22Rv1 (cell line): ENCODE data around the gene RELB.
A peak's percentile ranks its signal among the peaks of the same experiment; 100 is the strongest.

Experiments used
- H3K27ac ChIP-seq: fragments of 450-650 bp; 2 replicates; pipeline ENCODE4 v1.5.1; 2017
- ZFX ChIP-seq: fragments of 450-650 bp; IDR thresholded peaks from 2 replicates; pipeline ENCODE4 v1.6.1; 2017; ENCODE audit warnings: antibody characterized with exemption, borderline replicate concordance
- TF ChIP-seq, protein P1 (sequence below): fragments of 450-650 bp; IDR thresholded peaks from 2 replicates; pipeline ENCODE4 v1.5.1; 2017; ENCODE audit warnings: mild to moderate bottlenecking

The RELB gene

GRCh38 chr19:45050036-45050435 lies 48.8 kb downstream of the RELB start:
- H3K27ac ChIP-seq = no peak overlapping the region
- TF ChIP-seq ZFX = no peak
- TF ChIP-seq, protein P1, sequence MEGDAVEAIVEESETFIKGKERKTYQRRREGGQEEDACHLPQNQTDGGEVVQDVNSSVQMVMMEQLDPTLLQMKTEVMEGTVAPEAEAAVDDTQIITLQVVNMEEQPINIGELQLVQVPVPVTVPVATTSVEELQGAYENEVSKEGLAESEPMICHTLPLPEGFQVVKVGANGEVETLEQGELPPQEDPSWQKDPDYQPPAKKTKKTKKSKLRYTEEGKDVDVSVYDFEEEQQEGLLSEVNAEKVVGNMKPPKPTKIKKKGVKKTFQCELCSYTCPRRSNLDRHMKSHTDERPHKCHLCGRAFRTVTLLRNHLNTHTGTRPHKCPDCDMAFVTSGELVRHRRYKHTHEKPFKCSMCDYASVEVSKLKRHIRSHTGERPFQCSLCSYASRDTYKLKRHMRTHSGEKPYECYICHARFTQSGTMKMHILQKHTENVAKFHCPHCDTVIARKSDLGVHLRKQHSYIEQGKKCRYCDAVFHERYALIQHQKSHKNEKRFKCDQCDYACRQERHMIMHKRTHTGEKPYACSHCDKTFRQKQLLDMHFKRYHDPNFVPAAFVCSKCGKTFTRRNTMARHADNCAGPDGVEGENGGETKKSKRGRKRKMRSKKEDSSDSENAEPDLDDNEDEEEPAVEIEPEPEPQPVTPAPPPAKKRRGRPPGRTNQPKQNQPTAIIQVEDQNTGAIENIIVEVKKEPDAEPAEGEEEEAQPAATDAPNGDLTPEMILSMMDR = no peak

DNA sequence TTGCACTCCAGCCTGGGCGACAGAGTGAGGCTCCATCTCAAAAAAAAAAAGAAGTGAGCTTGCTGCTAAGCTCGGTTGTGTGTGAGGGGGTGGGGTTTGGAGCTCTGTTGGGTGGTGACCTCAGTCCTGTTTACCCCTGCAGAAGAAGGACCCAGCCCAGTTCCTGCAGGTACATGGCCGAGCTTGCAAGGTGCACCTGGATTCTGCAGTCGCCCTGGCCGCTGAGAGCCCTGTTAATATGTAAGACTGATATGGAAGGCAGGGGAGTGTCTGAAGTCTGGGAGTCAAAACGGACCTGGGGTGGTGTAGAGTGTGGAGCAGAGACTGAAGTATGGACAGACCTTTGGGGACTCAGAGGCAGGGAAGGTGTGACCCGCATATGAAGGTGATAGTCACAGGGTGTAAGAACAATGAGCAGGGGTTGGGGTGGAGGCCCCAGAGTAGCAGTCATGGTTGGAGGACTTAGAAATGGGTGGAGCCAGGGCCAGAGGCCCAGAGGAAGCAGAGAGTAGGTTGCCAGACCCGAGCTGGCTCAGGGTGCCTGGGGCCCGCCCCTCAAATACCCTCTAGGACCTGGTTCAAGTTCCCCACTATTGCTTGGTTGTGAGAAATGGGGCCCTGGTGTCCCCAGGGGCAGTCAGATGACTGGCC lies 50.8 kb downstream of the RELB start:
- no peak overlapping the region for H3K27ac ChIP-seq
- TF ChIP-seq ZFX = no peak
- TF ChIP-seq, protein P1 = no peak

DNA sequence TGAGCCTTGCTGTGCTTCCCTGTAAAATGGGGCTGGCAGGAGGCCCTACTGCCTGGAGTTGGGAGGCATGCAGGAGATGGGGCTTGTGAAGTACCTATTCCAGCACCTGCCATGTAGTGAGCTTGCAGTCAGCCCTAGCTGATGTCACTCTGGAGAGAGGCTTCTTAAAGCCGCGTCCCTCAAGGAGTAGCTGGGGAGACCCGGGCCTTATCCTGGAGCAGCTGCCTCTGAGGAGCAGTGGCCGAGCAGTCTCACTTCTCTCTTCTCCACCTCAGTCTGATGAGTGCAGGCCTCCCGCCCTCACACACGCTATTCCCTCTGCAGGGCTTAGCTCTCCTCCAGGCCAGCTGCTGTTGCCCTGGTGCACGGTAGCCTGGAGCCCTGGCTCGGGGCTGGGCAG lies 55.6 kb downstream of the RELB start:
- no peak overlapping the region for H3K27ac ChIP-seq
- TF ChIP-seq, protein P1 = no peak
- TF ChIP-seq ZFX = no peak

- TF ChIP-seq ZFX = no peak
- no peak overlapping the region for H3K27ac ChIP-seq
Measured at GRCh38 chr19:45057444-45057843, 56.2 kb downstream of the RELB start.

DNA sequence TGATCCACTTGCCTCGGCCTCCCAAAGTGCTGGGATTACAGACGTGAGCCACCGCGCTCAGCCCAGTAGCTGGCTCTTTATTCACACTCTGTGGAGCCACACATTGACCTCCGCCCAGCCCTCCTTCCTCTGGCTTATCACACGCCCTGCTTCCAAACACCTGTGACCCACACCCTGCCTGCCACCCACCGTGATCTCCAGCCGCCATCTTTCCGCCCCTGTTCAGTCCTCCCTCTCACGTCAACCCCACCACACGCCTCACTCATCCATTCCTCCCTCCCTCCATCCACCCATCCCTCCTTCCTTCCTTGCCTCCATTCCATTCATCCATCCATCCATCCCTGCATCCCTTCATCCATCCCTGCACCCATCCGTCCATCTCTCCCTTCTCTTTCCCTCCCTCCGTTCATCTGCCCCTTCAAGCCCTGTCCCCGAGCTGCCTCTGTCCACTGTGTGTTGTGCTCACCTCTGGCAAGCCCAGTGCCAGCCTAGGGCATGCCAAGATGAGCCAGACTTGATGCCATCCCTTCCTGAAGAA lies 57.4 kb downstream of the RELB start:
- no peak for TF ChIP-seq ZFX
- TF ChIP-seq, protein P1 = no peak
- no peak overlapping the region for H3K27ac ChIP-seq

DNA sequence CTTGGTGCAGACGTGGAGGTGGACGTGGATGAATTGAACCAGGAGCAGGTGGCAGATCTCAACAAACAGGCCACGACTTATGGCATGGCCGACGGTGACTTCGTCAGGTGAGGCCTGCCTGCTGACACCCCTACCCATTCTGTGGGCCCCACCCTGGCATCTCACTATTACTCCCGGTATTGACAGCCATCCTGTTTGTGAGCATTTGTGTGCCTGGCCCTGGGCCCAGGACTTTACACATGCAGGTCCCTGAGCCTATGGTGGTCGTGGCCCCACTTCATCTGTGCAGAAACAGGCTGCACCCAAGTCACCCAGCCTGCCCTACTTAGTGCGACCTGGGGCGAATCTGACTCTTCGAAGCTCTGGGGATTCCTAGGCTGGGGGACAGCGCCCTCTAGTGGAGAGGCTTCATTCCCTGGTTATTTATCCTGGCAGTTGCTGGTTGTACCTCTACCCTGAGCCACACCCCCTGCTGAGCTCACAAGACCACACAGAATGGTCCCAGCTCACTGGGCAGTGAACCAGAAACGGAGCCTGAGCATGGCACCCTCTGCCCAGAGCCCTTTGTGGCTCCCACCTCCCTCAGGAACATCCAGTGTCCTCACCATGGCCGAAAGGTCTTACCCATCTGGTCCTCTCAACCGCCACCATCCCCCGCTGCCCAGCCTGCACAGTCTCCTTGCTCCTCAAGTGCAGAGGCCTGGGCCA lies 58.1 kb downstream of the RELB start:
- no peak for TF ChIP-seq ZFX
- TF ChIP-seq, protein P1 = peak; percentile 92
- no peak overlapping the region for H3K27ac ChIP-seq

DNA sequence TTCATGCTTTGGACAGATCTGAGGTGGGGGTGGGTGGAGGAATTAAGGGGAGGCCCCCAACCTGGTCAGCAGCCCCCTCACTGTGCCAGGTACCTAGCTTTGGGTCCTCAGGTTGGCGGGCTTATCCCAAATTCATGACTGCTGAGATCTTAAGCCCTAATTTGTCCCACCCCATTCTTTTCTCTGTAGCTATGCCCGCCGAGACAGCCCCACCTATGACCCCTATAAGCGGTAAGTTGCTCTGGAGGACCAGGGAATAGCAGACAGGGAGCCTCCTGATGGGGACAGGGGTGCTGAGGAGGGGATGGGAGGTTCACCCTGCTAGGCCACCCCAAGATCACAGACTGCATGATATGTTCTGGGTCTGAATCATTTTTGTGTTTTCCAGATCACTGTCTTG lies 60.7 kb downstream of the RELB start:
- H3K27ac ChIP-seq = no peak overlapping the region
- TF ChIP-seq ZFX = no peak
- TF ChIP-seq, protein P1 = no peak
